AG08395 (cell line): ENCODE results near the gene GPR55.
A peak's percentile ranks its signal among the peaks of the same experiment; 100 is the strongest.
"Not testable (repeated sequence)": the region's sequence is repeated elsewhere in the genome, so short reads cannot be mapped to it uniquely, and the experiment has no call there.

Source experiments
- DNase-seq: peaks from one replicate; pipeline ENCODE4 v3.0.0; 2012; ENCODE audit warnings: mixed read lengths, low spot score

Gene GPR55

GRCh38 chr2:230950874-230951339 is 25.9 kb upstream of the GPR55 start:
- no peak for DNase-seq

- no peak for DNase-seq
Measured at GRCh38 chr2:230949966-230950873, 25.2 kb upstream of the GPR55 start.

GRCh38 chr2:230947908-230948365 is 22.9 kb upstream of the GPR55 start:
- no peak for DNase-seq

- DNase-seq, result no peak
Measured at GRCh38 chr2:230947235-230947576, 22.2 kb upstream of the GPR55 start.

GRCh38 chr2:230946429-230947234 is 21.6 kb upstream of the GPR55 start:
- no peak for DNase-seq

- DNase-seq, result no peak
Measured at GRCh38 chr2:230944757-230945372, 19.8 kb upstream of the GPR55 start.

- DNase-seq, result no peak
Measured at GRCh38 chr2:230944123-230944653, 19.1 kb upstream of the GPR55 start.

- peak; percentile 41 for DNase-seq
Measured at GRCh38 chr2:230942920-230943896, 18.2 kb upstream of the GPR55 start.

- no peak for DNase-seq
Measured at GRCh38 chr2:230942371-230942770, 17.3 kb upstream of the GPR55 start.

- DNase-seq, result no peak
Measured at GRCh38 chr2:230941202-230942180, 16.4 kb upstream of the GPR55 start.

GRCh38 chr2:230940471-230940815 is 15.4 kb upstream of the GPR55 start:
- DNase-seq, result no peak

- no peak for DNase-seq
Measured at GRCh38 chr2:230939691-230940470, 14.8 kb upstream of the GPR55 start.

GRCh38 chr2:230939066-230939591 is 14.1 kb upstream of the GPR55 start:
- DNase-seq, result no peak

GRCh38 chr2:230938516-230939065 is 13.5 kb upstream of the GPR55 start:
- DNase-seq, result no peak

- DNase-seq, result no peak
Measured at GRCh38 chr2:230938098-230938497, 13.1 kb upstream of the GPR55 start.

GRCh38 chr2:230937362-230937761 is 12.3 kb upstream of the GPR55 start:
- DNase-seq, result no peak

GRCh38 chr2:230936243-230936642 is 11.2 kb upstream of the GPR55 start:
- DNase-seq, result not testable (repeated sequence)

- DNase-seq, result no peak
Measured at GRCh38 chr2:230935130-230935430, 10.0 kb upstream of the GPR55 start.
